IMR-90 (cell line): ENCODE measurements around the gene ELOB.

Experiments
- BHLHE40 ChIP-seq: fragments of 150-350 bp; IDR thresholded peaks from 2 replicates; pipeline ENCODE4 v1.6.1; 2016; ENCODE audit warnings: mild to moderate bottlenecking, low read depth, low read length
- ELK1 ChIP-seq: fragments of 150-350 bp; IDR thresholded peaks from 2 replicates; pipeline ENCODE4 v1.6.1; 2016; ENCODE audit warnings: low read depth, mild to moderate bottlenecking, low read length, moderate library complexity, borderline replicate concordance
- FOS ChIP-seq: fragments of 150-350 bp; IDR thresholded peaks from 2 replicates; pipeline ENCODE4 v1.6.1; 2016; ENCODE audit warnings: low read depth, low read length
- MAFK ChIP-seq: IDR thresholded peaks from 2 replicates; pipeline ENCODE4 v1.6.1; 2012; ENCODE audit warnings: low read depth, low read length, improper control_type of control experiment
- MXI1 ChIP-seq: IDR thresholded peaks from 2 replicates; pipeline ENCODE4 v1.6.1; 2012; ENCODE audit warnings: low read depth, mild to moderate bottlenecking, low read length, moderate library complexity, borderline replicate concordance
- NFE2L2 ChIP-seq: fragments of 150-350 bp; IDR thresholded peaks from 2 replicates; pipeline ENCODE4 v1.6.1; 2016; ENCODE audit warnings: low read depth, mild to moderate bottlenecking, low read length
- POLR2A ChIP-seq: IDR thresholded peaks from 2 replicates; pipeline ENCODE4 v1.6.1; 2012; ENCODE audit warnings: mild to moderate bottlenecking, low read depth, low read length
- RAD21 ChIP-seq: IDR thresholded peaks from 2 replicates; pipeline ENCODE4 v1.6.1; 2012; ENCODE audit warnings: low read length, improper control_type of control experiment
- RCOR1 ChIP-seq: IDR thresholded peaks from 2 replicates; pipeline ENCODE4 v1.6.1; 2012; ENCODE audit warnings: mild to moderate bottlenecking, low read length, improper control_type of control experiment; ENCODE audit not compliant: insufficient replicate concordance
- SMC3 ChIP-seq: fragments of 150-350 bp; IDR thresholded peaks from 2 replicates; pipeline ENCODE4 v1.6.1; 2016; ENCODE audit warnings: low read depth, mild to moderate bottlenecking, antibody characterized with exemption, low read length, moderate library complexity
- TF ChIP-seq, protein P1 (sequence below): conservative IDR thresholded peaks from 2 replicates; pipeline ENCODE4 v1.5.1; 2012; ENCODE audit warnings: mild to moderate bottlenecking, low read depth, low read length, improper control_type of control experiment
- TF ChIP-seq, protein P2 (sequence below): fragments of 150-350 bp; IDR thresholded peaks from 2 replicates; pipeline ENCODE4 v1.6.1; 2017; ENCODE audit warnings: mild to moderate bottlenecking, antibody characterized with exemption, low read length, low read depth

DNA sequence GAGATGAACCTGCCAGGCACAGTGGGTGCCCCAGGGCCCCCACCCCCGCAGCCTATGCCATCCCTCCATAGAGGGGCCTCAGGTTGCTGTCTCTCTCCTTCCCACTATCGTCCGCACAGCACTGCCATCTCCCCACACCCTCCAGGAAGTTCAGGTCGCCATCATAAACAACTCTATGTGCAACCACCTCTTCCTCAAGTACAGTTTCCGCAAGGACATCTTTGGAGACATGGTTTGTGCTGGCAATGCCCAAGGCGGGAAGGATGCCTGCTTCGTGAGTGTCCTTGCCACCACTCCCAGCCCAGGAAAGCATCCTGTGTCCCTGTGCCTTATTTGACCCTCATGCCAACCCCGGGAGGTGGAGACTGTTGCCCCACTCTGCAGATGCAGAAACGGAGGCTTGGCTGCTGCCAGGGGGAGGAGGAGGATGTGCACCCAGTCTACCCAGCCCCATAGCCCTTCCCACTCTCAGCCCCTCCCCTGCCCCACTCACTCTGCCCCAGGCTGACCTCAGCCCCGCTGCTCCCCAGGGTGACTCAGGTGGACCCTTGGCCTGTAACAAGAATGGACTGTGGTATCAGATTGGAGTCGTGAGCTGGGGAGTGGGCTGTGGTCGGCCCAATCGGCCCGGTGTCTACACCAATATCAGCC lies 43.9 kb upstream of the ELOB start:
- TF ChIP-seq, protein P1, sequence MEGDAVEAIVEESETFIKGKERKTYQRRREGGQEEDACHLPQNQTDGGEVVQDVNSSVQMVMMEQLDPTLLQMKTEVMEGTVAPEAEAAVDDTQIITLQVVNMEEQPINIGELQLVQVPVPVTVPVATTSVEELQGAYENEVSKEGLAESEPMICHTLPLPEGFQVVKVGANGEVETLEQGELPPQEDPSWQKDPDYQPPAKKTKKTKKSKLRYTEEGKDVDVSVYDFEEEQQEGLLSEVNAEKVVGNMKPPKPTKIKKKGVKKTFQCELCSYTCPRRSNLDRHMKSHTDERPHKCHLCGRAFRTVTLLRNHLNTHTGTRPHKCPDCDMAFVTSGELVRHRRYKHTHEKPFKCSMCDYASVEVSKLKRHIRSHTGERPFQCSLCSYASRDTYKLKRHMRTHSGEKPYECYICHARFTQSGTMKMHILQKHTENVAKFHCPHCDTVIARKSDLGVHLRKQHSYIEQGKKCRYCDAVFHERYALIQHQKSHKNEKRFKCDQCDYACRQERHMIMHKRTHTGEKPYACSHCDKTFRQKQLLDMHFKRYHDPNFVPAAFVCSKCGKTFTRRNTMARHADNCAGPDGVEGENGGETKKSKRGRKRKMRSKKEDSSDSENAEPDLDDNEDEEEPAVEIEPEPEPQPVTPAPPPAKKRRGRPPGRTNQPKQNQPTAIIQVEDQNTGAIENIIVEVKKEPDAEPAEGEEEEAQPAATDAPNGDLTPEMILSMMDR, result no peak
- TF ChIP-seq SMC3 (no peak), POLR2A (no peak), RCOR1 (no peak), MAFK (no peak), RAD21 (no peak), ELK1 (no peak), FOS (no peak), NFE2L2 (no peak), MXI1 (no peak), BHLHE40 (no peak)
- TF ChIP-seq, protein P2, sequence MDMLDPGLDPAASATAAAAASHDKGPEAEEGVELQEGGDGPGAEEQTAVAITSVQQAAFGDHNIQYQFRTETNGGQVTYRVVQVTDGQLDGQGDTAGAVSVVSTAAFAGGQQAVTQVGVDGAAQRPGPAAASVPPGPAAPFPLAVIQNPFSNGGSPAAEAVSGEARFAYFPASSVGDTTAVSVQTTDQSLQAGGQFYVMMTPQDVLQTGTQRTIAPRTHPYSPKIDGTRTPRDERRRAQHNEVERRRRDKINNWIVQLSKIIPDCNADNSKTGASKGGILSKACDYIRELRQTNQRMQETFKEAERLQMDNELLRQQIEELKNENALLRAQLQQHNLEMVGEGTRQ, result no peak
